Stimulated activated CD8-positive, alpha-beta memory T cell treated with anti-CD3 and anti-CD28 coated beads, Interleukin-15, amount 100 ng/mL, for 1 hour (primary cell): ENCODE measurements around the gene CASP14.
A peak's percentile ranks its signal among the peaks of the same experiment; 100 is the strongest.
"Not testable (repeated sequence)": the region's sequence is repeated elsewhere in the genome, so short reads cannot be mapped to it uniquely, and the experiment has no call there.

Source experiments
- DNase-seq: peaks from one replicate; pipeline ENCODE4 v3.0.0-alpha.2; 2020; ENCODE audit warnings: low read depth

Gene CASP14

DNA sequence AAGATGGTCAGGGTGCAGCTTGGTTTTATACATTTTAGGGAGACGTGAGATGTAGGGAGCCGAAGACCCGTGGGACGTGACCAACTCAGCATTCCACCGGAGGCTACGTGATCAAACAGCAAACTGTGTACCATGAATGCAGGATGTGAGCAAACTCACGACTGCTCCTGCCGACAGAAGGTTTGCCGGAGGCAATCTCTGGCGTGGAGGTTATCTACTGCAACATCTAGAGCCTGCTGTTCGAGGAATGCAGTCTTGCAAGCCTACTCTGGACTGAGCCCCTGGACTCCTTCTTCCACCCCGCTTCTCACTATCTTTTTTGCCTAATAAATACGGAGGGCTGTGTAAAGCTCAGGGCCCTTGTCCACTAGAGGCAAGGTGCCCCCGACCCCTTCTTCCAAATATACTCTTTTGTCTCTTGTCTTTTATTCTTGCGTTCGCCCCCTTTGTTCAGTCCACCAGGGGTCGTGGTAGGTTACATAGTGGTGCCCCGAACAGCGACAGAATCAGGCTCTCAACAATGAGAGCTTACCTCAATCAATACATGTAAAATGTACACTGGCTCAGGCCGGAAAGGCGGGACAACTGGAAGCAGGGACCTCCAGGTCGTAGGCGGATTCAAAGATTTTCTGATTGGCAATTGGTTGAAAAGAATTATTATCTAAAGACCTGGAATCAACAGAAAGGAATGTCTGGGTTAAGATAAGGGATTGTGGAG, 23.8 kb downstream of the CASP14 start:
- no peak for DNase-seq

DNA sequence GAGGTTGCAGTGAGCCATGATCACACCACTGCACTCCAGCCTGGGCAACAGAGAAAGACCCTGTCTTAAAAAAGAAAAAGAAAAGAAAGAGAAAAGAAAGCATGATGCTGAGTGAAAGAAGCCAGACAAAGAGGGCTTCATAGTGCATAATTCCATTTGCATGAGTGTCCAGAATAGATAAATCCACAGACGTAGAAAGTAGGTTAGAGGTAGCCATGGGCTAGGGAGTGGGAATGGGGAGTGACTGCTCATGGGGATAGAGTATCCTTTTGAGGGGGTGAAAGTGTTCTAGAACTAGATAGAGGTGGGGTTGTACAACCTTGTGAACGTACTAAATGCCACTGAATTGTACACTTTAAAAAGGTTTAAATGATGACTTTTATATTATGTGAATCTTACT, 25.1 kb downstream of the CASP14 start:
- no peak for DNase-seq

- no peak for DNase-seq
Observed at GRCh38 chr19:15075806-15076205, 26.5 kb downstream of the CASP14 start.

DNA sequence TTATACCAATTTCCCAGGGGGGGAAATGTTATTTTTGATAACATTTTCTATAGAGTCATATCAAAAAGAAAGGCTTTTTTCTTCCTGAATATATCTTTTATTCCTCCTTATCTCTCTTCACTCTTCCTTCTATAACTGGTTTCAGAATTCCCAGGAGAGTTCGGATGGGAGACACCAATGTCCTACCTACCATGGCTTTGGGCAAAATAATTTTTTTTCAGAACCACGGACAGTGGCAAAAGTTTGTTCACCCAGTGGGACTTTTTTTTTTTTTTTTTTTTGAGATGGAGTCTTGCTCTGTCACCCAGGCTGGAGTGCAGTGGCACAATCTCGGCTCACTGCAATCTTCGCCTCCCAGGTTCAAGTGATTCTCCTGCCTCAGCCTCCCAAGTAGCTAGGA, 30.7 kb downstream of the CASP14 start:
- DNase-seq: not testable (repeated sequence)

- DNase-seq: no peak
Observed at GRCh38 chr19:15081911-15082310, 32.6 kb downstream of the CASP14 start, which contains the start of gene OR1I1. Gene OR1I1, plus strand, starts transcription at chr19:15082211. Its CDS starts 4,855 bp downstream, at chr19:15087066.

DNA sequence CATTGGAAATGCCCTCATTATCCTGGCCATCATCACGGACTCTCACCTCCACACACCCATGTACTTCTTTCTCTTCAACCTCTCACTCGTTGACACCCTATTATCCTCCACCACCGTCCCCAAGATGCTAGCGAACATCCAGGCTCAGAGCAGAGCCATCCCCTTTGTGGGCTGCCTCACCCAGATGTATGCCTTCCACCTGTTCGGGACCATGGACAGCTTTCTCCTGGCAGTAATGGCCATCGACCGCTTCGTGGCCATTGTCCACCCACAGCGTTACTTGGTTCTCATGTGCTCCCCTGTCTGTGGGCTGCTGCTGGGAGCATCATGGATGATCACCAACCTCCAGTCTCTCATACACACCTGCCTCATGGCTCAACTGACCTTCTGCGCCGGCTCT, 37.9 kb downstream of the CASP14 start:
- no peak for DNase-seq

GRCh38 chr19:15091918-15092753, 42.9 kb downstream of the CASP14 start:
- DNase-seq: no peak

GRCh38 chr19:15093001-15093400, 43.7 kb downstream of the CASP14 start:
- no peak for DNase-seq

DNA sequence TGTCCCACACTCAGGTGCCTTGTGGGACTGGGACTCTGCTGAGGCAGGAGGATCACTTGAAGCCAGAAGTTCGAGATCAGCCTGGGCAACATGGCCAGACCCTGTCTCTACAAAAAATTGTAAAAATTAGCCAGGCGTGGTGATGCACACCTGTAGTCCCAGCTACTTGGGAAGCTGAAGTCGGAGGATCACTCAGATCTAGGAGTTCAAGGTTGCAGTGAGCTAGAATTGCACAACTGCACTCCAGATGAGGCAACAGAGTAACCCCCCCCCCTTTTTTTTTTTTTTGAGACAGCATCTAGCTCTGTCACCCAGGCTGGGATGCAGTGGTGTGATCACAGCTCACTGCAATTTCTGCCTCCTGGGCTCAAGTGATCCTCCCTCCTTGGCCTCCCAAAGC, 46.9 kb downstream of the CASP14 start:
- DNase-seq: no peak

DNA sequence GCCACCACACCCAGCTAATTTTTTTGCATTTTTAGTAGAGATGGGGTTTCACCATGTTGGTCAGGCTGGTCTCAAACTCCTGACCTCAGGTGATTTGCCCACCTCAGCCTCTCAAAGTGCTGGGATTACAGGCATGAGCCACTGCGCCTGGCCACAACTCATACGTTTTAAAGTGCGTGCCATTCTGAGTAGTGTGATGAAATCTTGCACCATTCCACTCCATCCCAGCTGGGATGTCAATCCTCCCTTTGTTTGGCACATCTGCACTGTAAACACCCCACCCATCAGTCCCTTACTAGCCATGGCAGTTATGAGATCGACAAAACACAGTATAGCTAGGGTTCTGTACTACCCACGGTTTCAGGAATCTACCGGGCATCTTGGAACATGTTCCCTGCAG, 48.7 kb downstream of the CASP14 start:
- not testable (repeated sequence) for DNase-seq

DNA sequence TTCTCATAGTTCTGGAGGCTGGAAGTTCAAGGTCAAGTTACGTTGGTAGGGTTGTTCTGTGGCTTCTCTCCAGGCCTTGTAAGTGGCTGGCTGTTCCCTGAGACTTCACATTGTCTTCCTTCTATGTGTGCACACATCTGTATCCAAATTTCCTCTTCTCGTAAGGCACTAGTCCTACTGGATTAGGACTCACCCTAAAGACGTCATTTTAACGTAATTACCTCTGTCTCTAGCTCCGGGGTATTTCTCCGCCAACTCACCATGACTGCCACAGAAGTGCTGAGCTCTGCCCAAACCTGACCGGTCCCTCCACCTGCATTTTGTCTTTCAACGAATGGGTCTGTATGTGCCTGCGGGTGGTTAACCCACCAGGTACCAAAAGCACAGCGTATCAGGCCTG, 49.2 kb downstream of the CASP14 start:
- no peak for DNase-seq

DNA sequence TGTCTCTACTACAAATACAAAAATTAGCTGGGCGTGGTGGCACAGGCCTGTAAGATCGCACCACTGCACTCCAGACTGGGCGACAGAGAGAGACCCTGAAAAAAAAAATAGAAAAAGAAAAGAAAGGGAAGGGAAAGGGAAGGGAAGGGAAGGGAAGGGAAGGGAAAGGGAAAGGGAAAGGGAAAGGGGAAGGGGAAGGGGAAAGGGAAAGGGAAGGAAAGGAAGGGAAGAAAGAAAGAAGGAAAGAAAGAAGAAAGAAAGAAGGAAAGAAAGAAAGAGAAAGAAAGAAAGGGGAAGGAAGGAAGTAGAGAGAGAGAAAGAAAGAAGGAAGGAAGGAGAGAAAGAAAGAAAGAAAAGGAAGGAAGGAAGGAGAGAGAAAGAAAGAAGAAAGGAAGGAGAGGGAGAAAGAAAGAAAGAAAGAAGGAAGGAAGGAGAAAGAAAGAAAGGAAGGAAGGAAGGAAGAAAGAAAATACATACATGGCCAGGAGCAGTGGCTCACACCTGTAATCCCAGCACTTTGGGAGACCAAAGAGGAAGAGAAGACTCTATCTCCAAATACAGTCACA, 49.8 kb downstream of the CASP14 start:
- DNase-seq: no peak

DNA sequence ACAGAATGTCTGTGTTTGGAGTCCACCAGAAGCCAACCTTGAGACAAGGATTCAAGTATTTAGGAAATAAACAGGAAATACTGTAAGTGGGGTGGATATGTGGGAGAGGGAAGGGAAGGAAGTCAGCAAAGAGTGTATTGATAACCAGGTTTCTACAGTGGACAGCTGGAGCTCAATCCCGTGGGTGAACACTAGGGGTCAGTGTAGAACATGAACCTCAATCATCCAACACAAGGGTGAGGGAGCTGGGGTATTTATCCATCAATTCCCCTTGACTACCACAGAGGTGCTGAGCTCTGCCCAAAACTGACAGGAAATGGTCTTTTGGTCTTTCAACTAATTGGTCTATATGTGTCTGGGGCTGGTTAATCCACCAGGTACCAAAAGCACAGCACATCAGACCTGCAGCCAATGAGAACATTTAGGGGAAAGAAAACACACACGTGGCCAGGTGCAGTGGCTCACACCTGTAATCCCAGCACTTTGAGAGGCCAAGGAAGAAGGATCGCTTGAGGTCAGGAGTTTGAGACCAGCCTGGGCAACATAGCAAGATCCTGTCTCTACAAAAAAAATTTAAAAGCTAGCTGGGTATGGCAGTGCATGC, 52.3 kb downstream of the CASP14 start:
- DNase-seq: peak; percentile 30

GRCh38 chr19:15104003-15104402, 54.7 kb downstream of the CASP14 start:
- DNase-seq: no peak

GRCh38 chr19:15104411-15104810, 55.1 kb downstream of the CASP14 start:
- DNase-seq: no peak

DNA sequence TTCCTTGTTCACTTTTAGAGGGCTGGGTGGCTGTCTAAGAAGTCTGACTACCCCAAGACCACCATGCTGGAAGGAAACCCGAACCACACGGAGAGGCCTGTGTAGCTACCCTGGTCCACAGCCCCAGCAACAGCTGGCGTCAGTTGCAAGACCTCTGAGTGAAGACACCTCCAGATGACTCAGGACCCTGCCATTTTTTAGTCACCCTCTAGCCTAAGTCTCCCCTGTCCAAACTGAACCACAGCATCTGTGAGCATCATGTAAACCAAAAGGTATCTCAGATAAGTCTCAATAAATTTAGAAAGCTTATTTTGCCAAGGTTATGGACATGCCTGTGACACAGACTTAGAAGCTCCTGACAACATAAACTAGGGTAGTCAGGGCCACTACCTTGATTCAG, 55.8 kb downstream of the CASP14 start:
- no peak for DNase-seq

GRCh38 chr19:15107061-15108010, 58.1 kb downstream of the CASP14 start, which contains the start of gene SYDE1:
Gene SYDE1, plus strand, starts transcription at chr19:15107401. Its CDS starts 33 bp downstream, at chr19:15107434.
- no peak for DNase-seq
